HepG2 (cell line): ENCODE measurements around the gene NOC2L. TPM values are rescaled to one million over a fixed set of nuclear protein-coding genes. Genes with fewer than 3 reads are reported as not detected.
A peak's percentile ranks its signal among the peaks of the same experiment; 100 is the strongest.

Source experiments
- ATAC-seq: fragments of 200-7000 bp; cut with Tn5 transposase; 3 replicates; pipeline ENCODE4 v1.9.1; 2020; ENCODE audit warnings: mild to moderate bottlenecking, moderate library complexity
- BruUV-seq: library from RNA; stranded (reverse); fragments of 400-500 nt; replicated peaks from 2 replicates; lab custom pipeline; 2021; lab: Mats Ljungman, UMichigan
- CTCF ChIA-PET: fragments of 300-600 bp; formaldehyde crosslinking; extraction: SDS; loops from one replicate; lab custom pipeline; 2021; ENCODE audit warnings: low total read pairs, inconsistent platforms, low intra/inter-chr PET ratio; lab: Yijun Ruan, JAX
- POLR2A ChIA-PET: fragments of 350-600 bp; sonication (Branson Sonifier 250); formaldehyde crosslinking; loops from one replicate; lab custom pipeline; 2020; ENCODE audit warnings: antibody characterized with exemption, inconsistent platforms; lab: Yijun Ruan, JAX
- DNase-seq: peaks from one replicate; pipeline ENCODE4 v3.0.0-alpha.2; 2015; ENCODE audit warnings: low spot score
- FAIRE-seq: peaks from 3 replicates; lab custom pipeline; 2011; peaks lifted over from hg19 to GRCh38; lab: Jason Lieb, UNC
- H2AFZ ChIP-seq: one replicate; pipeline ENCODE4 v1.6.1; 2011; ENCODE audit warnings: low read length, inconsistent platforms
- H3K27ac ChIP-seq: fragments of 300-600 bp; 3 replicates; pipeline ENCODE4 v1.8.0; 2011; ENCODE audit warnings: mixed run types, mild to moderate bottlenecking, mixed read lengths, low read length, inconsistent platforms; ENCODE audit not compliant: insufficient read depth; ENCODE audit errors: extremely low read length
- H3K27me3 ChIP-seq, 2 experiments: fragments of 200-600 bp in 1 of 2; 2 replicates in 1 of 2; 3 replicates in 1 of 2; pipeline versions ENCODE4 v1.6.0 to v1.8.0; 2011; ENCODE audit warnings: low read length in 2 of 2, mild to moderate bottlenecking in 2 of 2, moderate library complexity in 2 of 2, inconsistent platforms in 1 of 2; ENCODE audit not compliant: insufficient read depth in 2 of 2, control insufficient read depth in 1 of 2
- H3K36me3 ChIP-seq, 2 experiments: fragments of 200-600 bp in 1 of 2; replicated peaks in 1 of 2; 2 replicates in 1 of 2; 3 replicates in 1 of 2; pipeline versions ENCODE4 v1.5.1 to v1.8.0; 2011; ENCODE audit warnings: low read length in 2 of 2, inconsistent platforms in 1 of 2; ENCODE audit not compliant: insufficient read depth in 2 of 2, control insufficient read depth in 1 of 2
- H3K4me1 ChIP-seq: 2 replicates; pipeline ENCODE4 v1.5.1; 2012; ENCODE audit warnings: low read length, inconsistent platforms; ENCODE audit not compliant: insufficient read depth
- H3K4me2 ChIP-seq: 2 replicates; pipeline ENCODE4 v1.6.0; 2011; ENCODE audit warnings: low read depth, low read length, inconsistent platforms
- H3K4me3 ChIP-seq, 3 experiments: fragments of 200-600 bp in 1 of 3; sonication (generic), shearing (Covaris generic) in 1 of 3; replicated peaks in 1 of 3; 2 replicates each; pipeline ENCODE4 v1.5.1; 2011 to 2016; ENCODE audit warnings: low read length in 3 of 3, inconsistent platforms in 2 of 3, low read depth in 2 of 3, mild to moderate bottlenecking in 2 of 3, control low read depth in 1 of 3, mixed read lengths in 1 of 3; ENCODE audit not compliant: insufficient read depth in 1 of 3
- H3K79me2 ChIP-seq: one replicate; pipeline ENCODE4 v1.6.1; 2011; ENCODE audit warnings: low read length, inconsistent platforms; ENCODE audit not compliant: insufficient read depth
- H3K9ac ChIP-seq: 2 replicates; pipeline ENCODE4 v1.6.0; 2011; ENCODE audit warnings: mild to moderate bottlenecking, low read depth, low read length, inconsistent platforms; ENCODE audit not compliant: insufficient read depth
- H3K9me3 ChIP-seq: 2 replicates; pipeline ENCODE4 v1.5.1; 2012; ENCODE audit warnings: mild to moderate bottlenecking, low read length
- H4K20me1 ChIP-seq: 2 replicates; pipeline ENCODE4 v1.6.0; 2011; ENCODE audit warnings: inconsistent platforms, mild to moderate bottlenecking, low read length, moderate library complexity; ENCODE audit not compliant: insufficient read depth
- CCDC6 ChIP-seq: sonication (generic); formaldehyde crosslinking; IDR thresholded peaks from 2 replicates; pipeline ENCODE4 v1.8.1; 2022; ENCODE audit warnings: mild to moderate bottlenecking, missing genetic modification reagents, moderate library complexity
- HNF4A ChIP-seq: sonication (generic); formaldehyde crosslinking; IDR thresholded peaks from 2 replicates; pipeline ENCODE4 v1.4.0; 2020; ENCODE audit warnings: missing genetic modification reagents
- RFX5 ChIP-seq: IDR thresholded peaks from 2 replicates; pipeline ENCODE4 v1.6.1; 2011; ENCODE audit warnings: low read depth, low read length, improper control_type of control experiment
- RXRA ChIP-seq: sonication (generic); formaldehyde crosslinking; IDR thresholded peaks from 2 replicates; pipeline ENCODE4 v1.5.1; 2020; ENCODE audit warnings: missing genetic modification reagents
- ZNF281 ChIP-seq: sonication (generic); formaldehyde crosslinking; IDR thresholded peaks from 2 replicates; pipeline ENCODE4 v1.4.0; 2020; ENCODE audit warnings: missing genetic modification reagents, borderline replicate concordance
- ZNF646 ChIP-seq: sonication (generic); formaldehyde crosslinking; IDR thresholded peaks from 2 replicates; pipeline ENCODE4 v1.9.0; 2021; ENCODE audit warnings: mild to moderate bottlenecking, missing genetic modification reagents
- WGBS: methylation state at CpG from one replicate; pipeline ENCODE4 v1.1.6; 2017; ENCODE audit warnings: low lambda C conversion rate; 5-methylcytosine and 5-hydroxymethylcytosine counted together
- in situ Hi-C: cut with HindIII; loops from 2 replicates; pipeline ENCODE4 v1.10.0; 2017; ENCODE audit warnings: low pct_unique_long_range_greater_than_20kb; ENCODE audit not compliant: extremely low pct_ligation_motif_present
- intact Hi-C: fragments of 100-400 bp; cut with micrococcal nuclease; formaldehyde crosslinking; loops from one replicate; pipeline ENCODE4 v1.10.0; 2022; ENCODE audit not compliant: unreplicated experiment
- polyA plus RNA-seq, 8 experiments: library from polyadenylated mRNA; depleted of rRNA in 3 of 8; stranded (reverse) in 7 of 8; unstranded in 1 of 8; fragments of >200 nt; fragmentation: Illumina TruSeq in 4 of 8; extraction: Trizol in 4 of 8; gene quantifications; 2 replicates each; pipeline versions ENCODE4 v1.2.1 to v1.2.3, GENCODE V29; 2011 to 2016; ENCODE audit warnings: low read depth in 4 of 8, missing spikeins in 1 of 8, mixed read lengths in 1 of 8; ENCODE audit not compliant: insufficient read depth in 1 of 8
- total RNA-seq, 5 experiments: library from RNA; depleted of rRNA; stranded (reverse); fragments of >200 nt; fragmentation: Illumina TruSeq; extraction: Trizol; gene quantifications; 2 replicates each; pipeline ENCODE4 v1.2.3, GENCODE V29; 2016; ENCODE audit warnings: low read depth in 1 of 5
- TF ChIP-seq, protein P1 (sequence below): fragments of 450-650 bp; IDR thresholded peaks from 2 replicates; pipeline ENCODE4 v1.6.1; 2016

Gene NOC2L
- total and polyA plus RNA-seq, 2 of the 13 experiments (the other 11 are each of a cell fraction or from before 2014, with no cell fraction given): 32.0 to 103 TPM

DNA sequence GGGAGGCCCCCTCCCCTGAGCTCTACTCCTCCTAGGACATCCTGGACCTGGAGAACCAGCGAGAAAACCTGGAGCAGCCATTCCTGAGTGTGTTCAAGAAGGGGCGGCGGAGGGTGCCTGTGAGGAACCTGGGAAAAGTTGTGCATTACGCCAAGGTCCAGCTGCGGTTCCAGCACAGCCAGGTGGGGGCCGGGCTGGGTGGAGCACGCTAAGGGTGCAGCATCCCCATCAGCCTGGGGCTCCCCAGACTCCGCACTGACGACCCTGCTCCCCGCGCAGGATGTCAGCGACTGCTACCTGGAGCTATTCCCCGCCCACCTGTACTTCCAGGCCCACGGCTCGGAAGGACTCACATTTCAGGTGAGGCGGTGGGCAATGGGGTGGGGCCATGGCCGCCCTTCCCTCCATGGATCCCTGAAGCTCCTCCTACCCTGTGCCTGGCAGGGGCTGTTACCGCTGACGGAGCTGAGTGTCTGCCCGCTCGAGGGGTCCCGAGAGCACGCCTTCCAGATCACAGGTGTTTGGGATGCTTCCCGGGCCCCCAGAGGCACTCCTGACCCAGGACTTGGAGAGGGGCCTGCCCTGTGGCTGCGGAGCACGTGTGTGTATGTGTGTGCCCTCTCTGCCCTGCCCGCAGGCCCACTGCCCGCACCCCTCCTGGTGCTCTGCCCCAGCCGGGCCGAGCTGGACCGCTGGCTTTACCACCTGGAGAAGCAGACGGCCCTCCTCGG lies 11.4 kb upstream of the NOC2L start (continued):
- TF ChIP-seq ZNF281 (no peak), RXRA (CRISPR knock-in tag) (no peak)

DNA sequence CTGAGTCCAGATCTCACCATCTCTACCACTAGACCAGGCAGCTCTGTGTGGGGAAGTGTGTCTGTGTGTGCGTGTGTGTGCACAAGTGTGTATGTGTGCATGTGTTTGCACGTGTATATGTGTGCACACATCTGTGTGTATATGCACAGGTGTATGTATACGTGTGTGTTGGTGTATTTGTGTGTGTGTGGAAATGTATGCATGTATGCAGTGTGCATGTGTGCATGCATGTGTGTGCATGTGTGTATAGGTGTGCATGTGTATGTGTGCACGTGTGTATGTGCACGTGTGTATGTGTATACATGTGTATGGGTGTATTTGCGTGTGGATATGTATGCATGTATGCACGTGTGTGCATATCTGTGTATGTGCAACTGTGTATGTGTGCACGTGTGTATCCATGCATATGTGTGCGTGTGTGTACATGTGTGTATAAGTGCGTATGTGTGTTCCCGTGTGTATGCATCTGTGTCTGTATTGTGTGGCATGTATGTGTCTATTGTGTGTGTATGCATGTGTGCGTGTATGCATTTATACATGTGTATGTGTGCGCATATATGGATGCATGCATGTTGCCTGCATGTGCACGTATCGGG lies 10.3 kb upstream of the NOC2L start:
- no peak overlapping the region for H3K9ac ChIP-seq
- no TSS peak for BruUV-seq
- no peak overlapping the region for H3K4me3 ChIP-seq
- H3K9me3 ChIP-seq: no peaks in the 10 kb centered on the region
- no peak overlapping the region for H3K4me2 ChIP-seq
- no peak overlapping the region for H3K27ac ChIP-seq
- ChIA-PET CTCF (no interaction called here), POLR2A (no interaction called here)
- no peaks in the 10 kb centered on the region; a peak in 1 of 5 replicates for H3K27me3 ChIP-seq
- H2AFZ ChIP-seq: no peak overlapping the region
- H3K79me2 ChIP-seq: no peaks in the 10 kb centered on the region
- no peaks in the 10 kb centered on the region for H4K20me1 ChIP-seq
- 0 out of 5 replicates have a peak, but pooled peaks cover 0 to 3% of the 10 kb centered on the region in 2 experiments for H3K36me3 ChIP-seq
- intact Hi-C loops (no loop called here), in situ Hi-C loops (no loop called here)
- H3K4me1 ChIP-seq: peaks cover 24% of the 10 kb centered on the region
- no peak for TF ChIP-seq ZNF646
- TF ChIP-seq, protein P1, sequence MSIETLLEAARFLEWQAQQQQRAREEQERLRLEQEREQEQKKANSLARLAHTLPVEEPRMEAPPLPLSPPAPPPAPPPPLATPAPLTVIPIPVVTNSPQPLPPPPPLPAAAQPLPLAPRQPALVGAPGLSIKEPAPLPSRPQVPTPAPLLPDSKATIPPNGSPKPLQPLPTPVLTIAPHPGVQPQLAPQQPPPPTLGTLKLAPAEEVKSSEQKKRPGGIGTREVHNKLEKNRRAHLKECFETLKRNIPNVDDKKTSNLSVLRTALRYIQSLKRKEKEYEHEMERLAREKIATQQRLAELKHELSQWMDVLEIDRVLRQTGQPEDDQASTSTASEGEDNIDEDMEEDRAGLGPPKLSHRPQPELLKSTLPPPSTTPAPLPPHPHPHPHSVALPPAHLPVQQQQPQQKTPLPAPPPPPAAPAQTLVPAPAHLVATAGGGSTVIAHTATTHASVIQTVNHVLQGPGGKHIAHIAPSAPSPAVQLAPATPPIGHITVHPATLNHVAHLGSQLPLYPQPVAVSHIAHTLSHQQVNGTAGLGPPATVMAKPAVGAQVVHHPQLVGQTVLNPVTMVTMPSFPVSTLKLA: peak; percentile 98
- no peak for TF ChIP-seq HNF4A (CRISPR knock-in tag)
- TF ChIP-seq CCDC6 (CRISPR knock-in tag): no peak
- no peak for TF ChIP-seq RFX5
- WGBS: 86% methylated on average over 15 of the region's 15 CpGs
- FAIRE-seq (no peak), DNase-seq (no peak), ATAC-seq (no peak)
